Body of pancreas (tissue), 4 donors: ENCODE results near the gene TEX13B.

Experiments
- CTCF ChIP-seq, 7 experiments: fragments of 450-650 bp in 4 of 7; fragments of 200-600 bp in 3 of 7; sonication (generic) in 3 of 7; IDR thresholded peaks; one replicate each; pipeline ENCODE4 v1.5.1; 2016 to 2019; ENCODE audit warnings: antibody characterized with exemption in 7 of 7
- POLR2A ChIP-seq, 3 donors: fragments of 450-650 bp; IDR thresholded peaks; one replicate each; pipeline ENCODE4 v1.6.1; 2016; ENCODE audit warnings: antibody characterized with exemption in 3 of 3, mild to moderate bottlenecking in 2 of 3

GRCh38 chrX:107934262-107934661 is 47.9 kb downstream of the TEX13B start:
- no peak for TF ChIP-seq CTCF (IDR thresholded peaks at IDR 0.05)
- TF ChIP-seq POLR2A (IDR thresholded peaks at IDR 0.05): no peak
